ENCODE results near the gene MEG3. TPM values are rescaled to one million over a fixed set of nuclear protein-coding genes. Genes with fewer than 3 reads are reported as not detected.

The MEG3 gene
- total RNA-seq: 3.8 and 5.6 TPM in 2 replicates

GRCh38 chr14:100825713-100826331, at the start of gene MEG3:
Gene MEG3, plus strand, starts transcription at chr14:100826118.

GRCh38 chr14:100903672-100904185, 77.8 kb downstream of the MEG3 start, which contains the start of gene RTL1:
Gene RTL1, minus strand, starts transcription at chr14:100903722. Its CDS starts 18,934 bp downstream, at chr14:100884788.

Other genes with a start within 250 kb of the MEG3 start
- gene BEGAIN, start 238.7 kb upstream of the MEG3 start, total RNA-seq: 1.1 and 3.0 TPM in 2 replicates
- gene DLK1, start 99.2 kb upstream of the MEG3 start, total RNA-seq: not detected in 2 replicates
- gene RTL1, start 77.6 kb downstream of the MEG3 start, total RNA-seq: not detected in 2 replicates

All from hair follicular keratinocyte (primary cell).